Suprapubic skin (tissue), 4 donors: ENCODE results near the gene CA5B. TPM values are rescaled to one million over a fixed set of nuclear protein-coding genes. Genes with fewer than 3 reads are reported as not detected.

Source experiments
- DNase-seq, 2 donors: peaks; one replicate each; pipeline ENCODE4 v3.0.0-alpha.2; 2019; ENCODE audit warnings: low spot score in 2 of 2
- H3K27ac ChIP-seq: fragments of 200-600 bp; sonication (generic); one replicate; pipeline ENCODE4 v1.5.1; 2019
- H3K27me3 ChIP-seq: fragments of 200-600 bp; sonication (generic); one replicate; pipeline ENCODE4 v1.5.1; 2019
- H3K36me3 ChIP-seq: fragments of 200-600 bp; sonication (generic); one replicate; pipeline ENCODE4 v1.5.1; 2019
- H3K4me1 ChIP-seq: fragments of 200-600 bp; sonication (generic); one replicate; pipeline ENCODE4 v1.5.1; 2019
- H3K4me3 ChIP-seq: fragments of 200-600 bp; sonication (generic); one replicate; pipeline ENCODE4 v1.5.1; 2019; ENCODE audit warnings: mild to moderate bottlenecking
- H3K9me3 ChIP-seq: fragments of 200-600 bp; sonication (generic); one replicate; pipeline ENCODE4 v1.5.1; 2019
- CTCF ChIP-seq, 2 donors: fragments of 200-600 bp in 1 of 2; fragments of 450-650 bp in 1 of 2; sonication (generic) in 1 of 2; IDR thresholded peaks; one replicate each; pipeline ENCODE4 v1.5.1; 2016 to 2019; ENCODE audit warnings: antibody characterized with exemption in 2 of 2, mild to moderate bottlenecking in 1 of 2, moderate library complexity in 1 of 2
- EP300 ChIP-seq: sonication (generic); formaldehyde crosslinking; IDR thresholded peaks from one replicate; pipeline ENCODE4 v1.6.1; 2017; ENCODE audit warnings: antibody characterized with exemption
- POLR2A ChIP-seq, 2 donors: fragments of 450-650 bp; IDR thresholded peaks; one replicate each; pipeline ENCODE4 v1.6.1; 2017; ENCODE audit warnings: antibody characterized with exemption in 2 of 2, mild to moderate bottlenecking in 2 of 2, moderate library complexity in 2 of 2
- POLR2AphosphoS5 ChIP-seq, 3 donors: sonication (generic); formaldehyde crosslinking; IDR thresholded peaks; one replicate each; pipeline ENCODE4 v1.6.1; 2017; ENCODE audit warnings: antibody characterized with exemption in 3 of 3
- WGBS: methylation state at CpG from one replicate; pipeline ENCODE4 v1.1.5; 2018; 5-methylcytosine and 5-hydroxymethylcytosine counted together
- total RNA-seq, 4 donors: library from RNA; depleted of rRNA; stranded (reverse); fragments of >200 nt; gene quantifications; one replicate each; pipeline ENCODE4 v1.1.0, GENCODE V29; 2016

Gene CA5B
- total RNA-seq, 4 donors from 2014 or later: 6.8 to 32.3 (median 7.9) TPM

DNA sequence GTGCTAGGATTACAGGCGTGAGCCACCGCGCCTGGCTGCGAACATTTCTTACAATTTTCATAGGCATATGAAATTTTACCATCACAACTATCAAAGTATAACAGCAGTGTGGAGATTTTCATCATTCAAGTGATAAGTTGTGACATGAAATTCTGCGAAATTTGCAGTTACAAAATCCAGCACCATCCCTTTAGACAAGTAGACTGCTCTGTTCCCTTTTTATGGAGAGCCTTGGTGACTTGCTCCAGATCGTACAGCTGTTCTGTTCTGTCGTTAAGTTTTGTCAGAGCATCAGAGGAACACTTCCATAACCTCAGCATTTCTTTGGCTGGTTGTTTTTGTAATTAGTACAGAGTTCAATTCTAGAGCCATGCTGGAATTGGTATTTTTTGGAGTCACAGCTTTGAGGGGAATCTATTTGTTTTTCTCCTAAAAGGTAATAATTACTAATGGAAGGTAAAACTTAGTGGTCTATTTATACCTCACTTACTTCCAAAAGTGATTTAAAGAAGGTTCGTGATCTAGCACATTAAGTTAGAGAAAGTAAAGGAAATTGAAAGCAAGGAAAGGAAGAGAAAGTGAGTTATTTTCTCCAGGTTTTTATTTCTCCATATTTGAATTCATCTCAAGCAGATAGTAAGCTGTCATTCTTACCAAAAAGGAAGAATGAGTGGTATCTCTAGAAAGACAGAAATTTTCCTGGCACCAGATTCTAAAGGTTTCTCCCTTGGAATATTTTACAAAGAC is 74.3 kb downstream of the CA5B start:
- Histone ChIP-seq H3K4me1 (no peaks in the 10 kb centered on the region), H3K9me3 (no peaks in the 10 kb centered on the region), H3K27ac (no peak overlapping the region), H3K27me3 (no peaks in the 10 kb centered on the region), H3K4me3 (no peak overlapping the region), H3K36me3 (peaks cover 28% of the 10 kb centered on the region)
- WGBS: 94% methylated on average over 8 of the region's 8 CpGs
- TF ChIP-seq CTCF (IDR thresholded peaks at IDR 0.05) (no peak), POLR2AphosphoS5 (IDR thresholded peaks at IDR 0.05) (no peak), EP300 (no peak), POLR2A (IDR thresholded peaks at IDR 0.05) (no peak)
- no peak for DNase-seq

DNA sequence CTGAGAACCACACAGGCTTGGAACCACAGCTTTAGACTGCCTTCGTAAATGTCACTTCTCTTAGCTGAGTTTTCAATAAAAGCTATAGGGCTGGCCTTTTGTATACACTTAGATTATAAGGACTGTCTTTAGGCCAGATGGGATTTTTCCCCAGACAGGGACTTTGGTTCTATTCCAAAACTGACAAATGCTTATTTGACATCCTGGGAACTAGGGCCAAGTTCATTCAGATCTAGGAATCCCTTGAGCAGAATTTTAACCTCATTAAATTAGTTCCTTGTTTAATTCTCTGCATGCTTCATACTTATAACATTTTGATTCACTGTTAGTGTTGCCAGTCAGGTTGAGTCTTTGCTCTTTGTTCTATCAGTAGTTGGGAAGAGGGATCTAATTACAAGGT is 75.3 kb downstream of the CA5B start:
- H3K27ac ChIP-seq: no peak overlapping the region
- no peaks in the 10 kb centered on the region for H3K4me1 ChIP-seq
- 96% methylated on average over 1 of the region's 1 CpG for WGBS
- peaks cover 25% of the 10 kb centered on the region for H3K36me3 ChIP-seq
- H3K27me3 ChIP-seq: no peaks in the 10 kb centered on the region
- DNase-seq: no peak
- H3K9me3 ChIP-seq: no peaks in the 10 kb centered on the region
- no peak for TF ChIP-seq POLR2A (IDR thresholded peaks at IDR 0.05)
- no peak for TF ChIP-seq EP300
- TF ChIP-seq CTCF (IDR thresholded peaks at IDR 0.05): no peak
- TF ChIP-seq POLR2AphosphoS5 (IDR thresholded peaks at IDR 0.05): no peak
- H3K4me3 ChIP-seq: no peak overlapping the region

DNA sequence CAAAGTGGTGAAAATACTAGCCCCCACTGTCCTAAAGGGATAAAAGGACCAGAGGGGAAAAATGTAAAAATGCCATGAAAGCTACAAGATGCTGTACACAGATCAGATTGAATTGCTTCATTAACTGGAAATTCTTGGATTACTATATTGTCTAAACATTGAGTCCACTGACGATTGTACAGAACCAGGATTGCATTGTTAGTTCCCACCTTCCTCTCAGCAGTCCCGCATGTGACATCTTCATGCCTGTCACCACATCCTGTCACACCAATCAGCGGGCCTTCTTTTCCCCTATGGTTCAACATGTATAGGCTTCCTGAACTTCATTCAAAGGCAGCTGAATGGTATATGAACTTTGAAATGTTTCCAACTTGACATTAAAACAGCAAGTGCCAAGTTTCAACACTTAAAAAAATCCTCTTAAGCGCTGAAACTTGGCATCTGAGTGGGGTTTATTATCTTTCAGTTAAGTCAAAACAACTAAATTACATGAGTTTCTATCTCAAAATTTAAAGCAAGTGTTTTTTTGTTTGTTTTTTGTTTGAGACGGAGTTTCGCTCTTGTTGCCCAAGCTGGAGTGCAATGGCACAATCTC is 76.8 kb downstream of the CA5B start:
- Histone ChIP-seq H3K36me3 (peaks cover 21% of the 10 kb centered on the region), H3K27ac (no peak overlapping the region), H3K4me3 (no peak overlapping the region), H3K27me3 (no peaks in the 10 kb centered on the region), H3K9me3 (no peaks in the 10 kb centered on the region), H3K4me1 (no peaks in the 10 kb centered on the region)
- 90% methylated on average over 6 of the region's 6 CpGs for WGBS
- no peak for TF ChIP-seq EP300
- DNase-seq: no peak

- 80% methylated on average over 10 of the region's 10 CpGs for WGBS
- DNase-seq: no peak
- TF ChIP-seq POLR2A (IDR thresholded peaks at IDR 0.05) (no peak), POLR2AphosphoS5 (IDR thresholded peaks at IDR 0.05) (no peak), CTCF (IDR thresholded peaks at IDR 0.05) (no peak), EP300 (no peak)
- Histone ChIP-seq H3K4me3 (no peak overlapping the region), H3K36me3 (peaks cover 23% of the 10 kb centered on the region), H3K27ac (no peak overlapping the region), H3K9me3 (no peaks in the 10 kb centered on the region), H3K4me1 (no peaks in the 10 kb centered on the region), H3K27me3 (no peaks in the 10 kb centered on the region)
Observed at GRCh38 chrX:15815779-15816437, 77.8 kb downstream of the CA5B start.

DNA sequence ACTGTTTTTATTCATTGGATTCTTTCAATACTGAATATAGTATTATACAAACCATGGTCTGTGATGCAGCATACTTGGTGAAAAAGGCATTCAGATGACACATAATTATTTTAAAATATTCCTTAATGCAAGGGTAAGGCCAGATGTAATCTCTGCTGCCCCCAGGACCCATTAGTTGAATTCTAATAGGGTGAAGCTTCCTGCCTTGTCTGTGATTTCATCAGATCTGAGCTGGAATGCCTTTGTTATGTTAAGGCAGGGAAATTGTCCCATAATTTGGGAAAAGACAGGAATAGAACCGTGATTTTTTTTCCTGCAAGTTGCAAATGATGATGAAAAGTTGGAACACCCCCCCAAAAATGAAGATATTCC is 78.4 kb downstream of the CA5B start:
- Histone ChIP-seq H3K36me3 (peaks cover 25% of the 10 kb centered on the region), H3K4me1 (no peaks in the 10 kb centered on the region), H3K27me3 (no peaks in the 10 kb centered on the region), H3K4me3 (no peak overlapping the region), H3K27ac (no peak overlapping the region), H3K9me3 (no peaks in the 10 kb centered on the region)
- WGBS: 91% methylated on average over 1 of the region's 1 CpG
- no peak for DNase-seq
- TF ChIP-seq EP300 (no peak), POLR2AphosphoS5 (IDR thresholded peaks at IDR 0.05) (no peak), POLR2A (IDR thresholded peaks at IDR 0.05) (no peak), CTCF (IDR thresholded peaks at IDR 0.05) (no peak)
